ENCODE results near the gene ACSF3. TPM values are rescaled to one million over a fixed set of nuclear protein-coding genes. Genes with fewer than 3 reads are reported as not detected.
A peak's percentile ranks its signal among the peaks of the same experiment; 100 is the strongest.

Gene ACSF3
- total RNA-seq, 2 donors from 2014 or later, result 34.8 to 35.5 TPM

- Histone ChIP-seq H3K27me3 (ENCODE audit: control insufficient read depth, insufficient read depth, low read length, poor library complexity, severe bottlenecking) (peaks cover 24% of the 10 kb centered on the region), H3K27ac (ENCODE audit: low read depth, low read length) (no peak overlapping the region), H3K9ac (ENCODE audit: extremely low read depth, low read length, poor library complexity, severe bottlenecking) (no peak overlapping the region), H3K36me3 (ENCODE audit: control insufficient read depth, insufficient read depth, low read length) (no peaks in the 10 kb centered on the region), H3K4me1 (ENCODE audit: control insufficient read depth, insufficient read depth, low read length) (no peaks in the 10 kb centered on the region), H3K4me3 (ENCODE audit: low read length) (no peak overlapping the region), H3K9me3 (ENCODE audit: control insufficient read depth, low read length) (no peaks in the 10 kb centered on the region)
- H3K27ac Mint-ChIP-seq, result no peak overlapping the region
- no peak overlapping the region for H3K4me3 Mint-ChIP-seq
- TF ChIP-seq, protein P1, sequence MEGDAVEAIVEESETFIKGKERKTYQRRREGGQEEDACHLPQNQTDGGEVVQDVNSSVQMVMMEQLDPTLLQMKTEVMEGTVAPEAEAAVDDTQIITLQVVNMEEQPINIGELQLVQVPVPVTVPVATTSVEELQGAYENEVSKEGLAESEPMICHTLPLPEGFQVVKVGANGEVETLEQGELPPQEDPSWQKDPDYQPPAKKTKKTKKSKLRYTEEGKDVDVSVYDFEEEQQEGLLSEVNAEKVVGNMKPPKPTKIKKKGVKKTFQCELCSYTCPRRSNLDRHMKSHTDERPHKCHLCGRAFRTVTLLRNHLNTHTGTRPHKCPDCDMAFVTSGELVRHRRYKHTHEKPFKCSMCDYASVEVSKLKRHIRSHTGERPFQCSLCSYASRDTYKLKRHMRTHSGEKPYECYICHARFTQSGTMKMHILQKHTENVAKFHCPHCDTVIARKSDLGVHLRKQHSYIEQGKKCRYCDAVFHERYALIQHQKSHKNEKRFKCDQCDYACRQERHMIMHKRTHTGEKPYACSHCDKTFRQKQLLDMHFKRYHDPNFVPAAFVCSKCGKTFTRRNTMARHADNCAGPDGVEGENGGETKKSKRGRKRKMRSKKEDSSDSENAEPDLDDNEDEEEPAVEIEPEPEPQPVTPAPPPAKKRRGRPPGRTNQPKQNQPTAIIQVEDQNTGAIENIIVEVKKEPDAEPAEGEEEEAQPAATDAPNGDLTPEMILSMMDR (conservative IDR thresholded peaks at IDR 0.05), result no peak
- peaks cover 2% of the 10 kb centered on the region for H3K4me1 Mint-ChIP-seq
- H3K36me3 Mint-ChIP-seq (ENCODE audit: low read depth), result no peaks in the 10 kb centered on the region
- no peaks in the 10 kb centered on the region for H3K9me3 Mint-ChIP-seq
- 91 to 97% methylated on average over 4 to 13 of the region's 13 CpGs for WGBS, 2 experiments (ENCODE audit: insufficient coverage in 1 of 2, insufficient read length in 1 of 2)
- DNase-seq, result no peak
- H3K27me3 Mint-ChIP-seq (ENCODE audit: insufficient read depth), result peaks cover 32% of the 10 kb centered on the region
Observed at GRCh38 chr16:89197033-89197632, 103.5 kb downstream of the ACSF3 start.

- Mint-ChIP-seq H3K4me1 (peaks cover 2% of the 10 kb centered on the region), H3K27me3 (ENCODE audit: insufficient read depth) (peaks cover 39% of the 10 kb centered on the region), H3K4me3 (no peak overlapping the region), H3K9me3 (peaks cover 3% of the 10 kb centered on the region), H3K27ac (no peak overlapping the region), H3K36me3 (ENCODE audit: low read depth) (no peaks in the 10 kb centered on the region)
- H3K27ac ChIP-seq (ENCODE audit: low read depth, low read length), result no peak overlapping the region
- H3K9me3 ChIP-seq (ENCODE audit: control insufficient read depth, low read length), result peaks cover 4% of the 10 kb centered on the region
- H3K36me3 ChIP-seq (ENCODE audit: control insufficient read depth, insufficient read depth, low read length), result no peaks in the 10 kb centered on the region
- H3K9ac ChIP-seq (ENCODE audit: extremely low read depth, low read length, poor library complexity, severe bottlenecking), result no peak overlapping the region
- WGBS, 2 experiments (ENCODE audit: insufficient coverage in 1 of 2, insufficient read length in 1 of 2), result 86 to 90% methylated on average over 20 to 26 of the region's 26 CpGs
- no peaks in the 10 kb centered on the region for H3K4me1 ChIP-seq (ENCODE audit: control insufficient read depth, insufficient read depth, low read length)
- peak; percentile 44 for DNase-seq
- TF ChIP-seq, protein P1 (conservative IDR thresholded peaks at IDR 0.05), result no peak
- H3K27me3 ChIP-seq (ENCODE audit: control insufficient read depth, insufficient read depth, low read length, poor library complexity, severe bottlenecking), result peaks cover 30% of the 10 kb centered on the region
- H3K4me3 ChIP-seq (ENCODE audit: low read length), result no peak overlapping the region
Observed at GRCh38 chr16:89197633-89198416, 104.2 kb downstream of the ACSF3 start.

GRCh38 chr16:89198417-89199240, 105.0 kb downstream of the ACSF3 start:
- no peak overlapping the region for H3K27ac Mint-ChIP-seq
- Histone ChIP-seq H3K27me3 (ENCODE audit: control insufficient read depth, insufficient read depth, low read length, poor library complexity, severe bottlenecking) (peaks cover 38% of the 10 kb centered on the region), H3K4me3 (ENCODE audit: low read length) (no peak overlapping the region), H3K4me1 (ENCODE audit: control insufficient read depth, insufficient read depth, low read length) (no peaks in the 10 kb centered on the region), H3K9me3 (ENCODE audit: control insufficient read depth, low read length) (peaks cover 6% of the 10 kb centered on the region), H3K27ac (ENCODE audit: low read depth, low read length) (no peak overlapping the region), H3K9ac (ENCODE audit: extremely low read depth, low read length, poor library complexity, severe bottlenecking) (no peak overlapping the region), H3K36me3 (ENCODE audit: control insufficient read depth, insufficient read depth, low read length) (no peaks in the 10 kb centered on the region)
- peak; percentile 43 for DNase-seq
- peaks cover 2% of the 10 kb centered on the region for H3K4me1 Mint-ChIP-seq
- H3K9me3 Mint-ChIP-seq, result peaks cover 8% of the 10 kb centered on the region
- TF ChIP-seq, protein P1 (conservative IDR thresholded peaks at IDR 0.05), result no peak
- H3K36me3 Mint-ChIP-seq (ENCODE audit: low read depth), result no peaks in the 10 kb centered on the region
- 90 to 91% methylated on average over 24 to 28 of the region's 28 CpGs for WGBS, 2 experiments (ENCODE audit: insufficient coverage in 1 of 2, insufficient read length in 1 of 2)
- no peak overlapping the region for H3K4me3 Mint-ChIP-seq
- H3K27me3 Mint-ChIP-seq (ENCODE audit: insufficient read depth), result peaks cover 47% of the 10 kb centered on the region
